H9 (cell line): ENCODE results near the gene CIB4. TPM values are rescaled to one million over a fixed set of nuclear protein-coding genes. Genes with fewer than 3 reads are reported as not detected.

Source experiments
- DNase-seq: peaks from one replicate; pipeline ENCODE4 v3.0.0-alpha.2; 2017
- H2AFZ ChIP-seq: one replicate; pipeline ENCODE4 v1.6.1; 2013; ENCODE audit warnings: mild to moderate bottlenecking, low read length, control low read depth, moderate library complexity
- H2AK5ac ChIP-seq: 2 replicates; pipeline ENCODE4 v1.6.1; 2013; ENCODE audit warnings: low read length, control low read depth, mixed read lengths; ENCODE audit not compliant: insufficient read length
- H2BK120ac ChIP-seq: one replicate; pipeline ENCODE4 v1.6.1; 2013; ENCODE audit warnings: low read depth, mild to moderate bottlenecking, low read length, control low read depth, inconsistent platforms; ENCODE audit not compliant: poor library complexity, severe bottlenecking
- H2BK12ac ChIP-seq: 2 replicates; pipeline ENCODE4 v1.6.1; 2013; ENCODE audit warnings: low read length, control low read depth, mixed read lengths, low read depth; ENCODE audit not compliant: insufficient read length
- H2BK15ac ChIP-seq: 2 replicates; pipeline ENCODE4 v1.6.1; 2013; ENCODE audit warnings: low read depth, low read length, control low read depth
- H2BK20ac ChIP-seq: one replicate; pipeline ENCODE4 v1.6.1; 2013; ENCODE audit warnings: low read depth, mild to moderate bottlenecking, low read length, control low read depth, inconsistent platforms; ENCODE audit not compliant: poor library complexity, severe bottlenecking
- H2BK5ac ChIP-seq: 2 replicates; pipeline ENCODE4 v1.6.1; 2013; ENCODE audit warnings: low read length, control low read depth, mixed read lengths; ENCODE audit not compliant: insufficient read length
- H3K14ac ChIP-seq: 2 replicates; pipeline ENCODE4 v1.6.1; 2013; ENCODE audit warnings: low read length, control low read depth; ENCODE audit not compliant: insufficient read depth
- H3K18ac ChIP-seq: 2 replicates; pipeline ENCODE4 v1.6.1; 2013; ENCODE audit warnings: low read depth, mild to moderate bottlenecking, mixed read lengths, low read length, control low read depth; ENCODE audit not compliant: insufficient read length
- H3K23ac ChIP-seq: 2 replicates; pipeline ENCODE4 v1.6.1; 2013; ENCODE audit warnings: low read length, control low read depth, mixed read lengths, low read depth; ENCODE audit not compliant: insufficient read length
- H3K23me2 ChIP-seq: 2 replicates; pipeline ENCODE4 v1.6.1; 2013; ENCODE audit warnings: low read depth, mild to moderate bottlenecking, mixed read lengths, low read length, control low read depth; ENCODE audit not compliant: insufficient read length, poor library complexity, severe bottlenecking
- H3K27ac ChIP-seq: 2 replicates; pipeline ENCODE4 v1.5.1; 2013; ENCODE audit warnings: low read length, control low read depth, mixed read lengths, low read depth; ENCODE audit not compliant: insufficient read length
- H3K27me3 ChIP-seq: 2 replicates; pipeline ENCODE4 v1.6.1; 2013; ENCODE audit warnings: low read length, control low read depth, inconsistent platforms; ENCODE audit not compliant: insufficient read depth
- H3K4ac ChIP-seq: 2 replicates; pipeline ENCODE4 v1.6.1; 2013; ENCODE audit warnings: low read depth, mild to moderate bottlenecking, control low read depth, inconsistent platforms, low read length, moderate library complexity
- H3K4me1 ChIP-seq: 2 replicates; pipeline ENCODE4 v1.6.1; 2013; ENCODE audit warnings: low read length, control low read depth, inconsistent platforms; ENCODE audit not compliant: insufficient read depth
- H3K4me2 ChIP-seq: 2 replicates; pipeline ENCODE4 v1.6.1; 2013; ENCODE audit warnings: low read length, control low read depth, mixed read lengths; ENCODE audit not compliant: insufficient read length, insufficient read depth
- H3K56ac ChIP-seq: 2 replicates; pipeline ENCODE4 v1.6.1; 2013; ENCODE audit warnings: low read depth, mild to moderate bottlenecking, mixed read lengths, low read length, control low read depth; ENCODE audit not compliant: insufficient read length
- H3K79me1 ChIP-seq: 2 replicates; pipeline ENCODE4 v1.6.1; 2013; ENCODE audit warnings: low read depth, mild to moderate bottlenecking, moderate library complexity, low read length, control low read depth, inconsistent platforms; ENCODE audit not compliant: insufficient read depth, poor library complexity, severe bottlenecking
- H3K79me2 ChIP-seq: 2 replicates; pipeline ENCODE4 v1.6.1; 2013; ENCODE audit warnings: low read length, control low read depth, inconsistent platforms; ENCODE audit not compliant: insufficient read depth
- H3K9ac ChIP-seq: 2 replicates; pipeline ENCODE4 v1.6.1; 2013; ENCODE audit warnings: low read length, control low read depth, mixed read lengths; ENCODE audit not compliant: insufficient read length; ENCODE audit errors: extremely low read depth
- H3K9me3 ChIP-seq: one replicate; pipeline ENCODE4 v1.6.1; 2013; ENCODE audit warnings: low read depth, low read length, inconsistent platforms; ENCODE audit not compliant: control insufficient read depth
- H3T11ph ChIP-seq: one replicate; pipeline ENCODE4 v1.6.1; 2013; ENCODE audit warnings: mild to moderate bottlenecking, low read length, control low read depth, inconsistent platforms
- H4K20me1 ChIP-seq: one replicate; pipeline ENCODE4 v1.6.1; 2013; ENCODE audit not compliant: control insufficient read depth, insufficient read length, insufficient read depth
- H4K5ac ChIP-seq: 2 replicates; pipeline ENCODE4 v1.6.1; 2013; ENCODE audit warnings: low read depth, mild to moderate bottlenecking, mixed read lengths, low read length, control low read depth; ENCODE audit not compliant: insufficient read length
- H4K8ac ChIP-seq: replicated peaks from 2 replicates; pipeline ENCODE4 v1.6.1; 2013; ENCODE audit warnings: low read length, control low read depth, mixed read lengths, low read depth; ENCODE audit not compliant: insufficient read length
- H4K91ac ChIP-seq: 2 replicates; pipeline ENCODE4 v1.6.1; 2013; ENCODE audit warnings: low read depth, mild to moderate bottlenecking, moderate library complexity, mixed read lengths, low read length, control low read depth; ENCODE audit not compliant: insufficient read length
- H3K27ac Mint-ChIP-seq, 3 experiments: 2 replicates in 2 of 3; 3 replicates in 1 of 3; pipeline ENCODE4 v1.8.0; 2020 to 2021; ENCODE audit warnings: mixed read lengths in 3 of 3, mild to moderate bottlenecking in 1 of 3, moderate library complexity in 1 of 3
- H3K27me3 Mint-ChIP-seq: 2 replicates; pipeline ENCODE4 v1.8.0; 2021; ENCODE audit warnings: low read depth, mild to moderate bottlenecking, moderate library complexity, mixed read lengths
- H3K36me3 Mint-ChIP-seq, 3 experiments: 2 replicates in 2 of 3; 3 replicates in 1 of 3; pipeline ENCODE4 v1.8.0; 2020 to 2021; ENCODE audit warnings: low read depth in 3 of 3, mixed read lengths in 3 of 3; ENCODE audit not compliant: insufficient read depth in 1 of 3
- H3K4me1 Mint-ChIP-seq, 2 experiments: 2 replicates each; pipeline ENCODE4 v1.8.0; 2020; ENCODE audit warnings: mixed read lengths in 2 of 2
- H3K4me3 Mint-ChIP-seq, 2 experiments: 2 replicates in 1 of 2; 3 replicates in 1 of 2; pipeline ENCODE4 v1.8.0; 2020 to 2021; ENCODE audit warnings: mild to moderate bottlenecking in 2 of 2, mixed read lengths in 2 of 2, moderate library complexity in 1 of 2
- H3K9me3 Mint-ChIP-seq, 2 experiments: 2 replicates in 1 of 2; 3 replicates in 1 of 2; pipeline ENCODE4 v1.8.0; 2020; ENCODE audit warnings: mild to moderate bottlenecking in 2 of 2, mixed read lengths in 2 of 2, moderate library complexity in 1 of 2
- WGBS: extraction: QIAGEN DNeasy Blood & Tissue Kit; methylation state at CpG from one replicate; pipeline ENCODE4 v1.1.7; 2013; ENCODE audit warnings: missing lambda C conversion rate, low lambda C conversion rate, mixed read lengths; ENCODE audit not compliant: insufficient read length; ENCODE audit errors: extremely low coverage; 5-methylcytosine and 5-hydroxymethylcytosine counted together
- total RNA-seq: library from RNA; stranded (reverse); gene quantifications from 2 replicates; pipeline ENCODE4 v1.2.1, GENCODE V29; 2021
- TF ChIP-seq, protein P1 (sequence below): fragments of 200-600 bp; sonication (generic); conservative IDR thresholded peaks from 3 replicates; pipeline ENCODE4 v1.8.0; 2021; ENCODE audit warnings: antibody characterized with exemption, mild to moderate bottlenecking

The CIB4 gene
- total RNA-seq, 1 experiment from 2014 or later = not detected

DNA sequence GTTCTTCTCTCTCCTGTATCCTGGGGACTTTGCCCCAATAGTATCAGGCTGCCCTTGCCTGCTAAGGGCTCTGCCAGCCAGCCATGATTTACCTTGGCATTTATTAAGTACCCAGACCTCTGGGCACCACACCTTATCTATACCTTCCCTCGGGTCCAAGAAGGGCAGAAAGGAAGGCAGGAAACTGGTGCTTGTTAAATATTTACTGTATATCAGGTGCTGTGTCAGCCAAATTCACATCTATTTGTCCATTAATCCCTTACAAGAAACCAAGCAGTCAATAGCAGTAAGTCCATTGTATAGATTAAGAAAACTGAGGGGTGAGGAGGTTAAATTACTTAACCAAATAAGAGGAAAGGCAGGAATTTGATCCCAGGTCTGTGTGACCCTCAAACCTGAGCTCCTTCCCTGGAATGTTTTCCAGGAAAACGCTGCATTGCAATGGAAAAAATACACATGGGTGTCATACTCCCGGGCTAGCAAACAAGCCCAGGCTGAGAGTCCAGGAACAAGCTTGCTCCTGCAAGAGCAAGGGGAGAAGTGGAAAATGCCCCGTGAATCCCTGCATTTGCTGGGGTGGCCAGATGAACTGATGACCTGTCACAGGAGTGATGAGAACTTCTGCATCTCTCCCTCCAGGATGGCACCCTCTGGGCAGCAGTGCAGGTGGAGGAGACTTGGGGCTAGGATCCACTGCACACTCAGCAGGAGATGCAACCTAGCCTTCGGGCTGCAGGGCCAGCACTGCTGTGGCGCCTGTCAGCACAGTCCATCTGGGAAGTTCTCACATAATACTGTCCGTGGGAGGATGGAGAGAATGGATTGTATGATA, 30.4 kb downstream of the CIB4 start:
- Histone ChIP-seq H3K27ac (no peak overlapping the region), H3K4me2 (no peak overlapping the region), H3K9me3 (no peaks in the 10 kb centered on the region), H3K9ac (no peak overlapping the region), H3T11ph (no peak overlapping the region), H4K20me1 (no peaks in the 10 kb centered on the region), H3K23me2 (no peaks in the 10 kb centered on the region), H4K8ac (no peak overlapping the region), H3K18ac (no peak overlapping the region), H3K56ac (no peak overlapping the region), H3K4me1 (no peaks in the 10 kb centered on the region), H2BK15ac (no peak overlapping the region), H3K79me2 (no peaks in the 10 kb centered on the region), H2BK120ac (no peak overlapping the region), H2BK12ac (no peak overlapping the region), H3K23ac (no peak overlapping the region), H2BK5ac (no peak overlapping the region), H2BK20ac (no peak overlapping the region), H3K79me1 (no peaks in the 10 kb centered on the region), H2AFZ (no peak overlapping the region), H3K14ac (no peak overlapping the region), H3K27me3 (no peaks in the 10 kb centered on the region), H4K5ac (no peak overlapping the region), H2AK5ac (no peak overlapping the region), H3K4ac (no peak overlapping the region), H4K91ac (no peak overlapping the region)
- Mint-ChIP-seq H3K9me3 (no peaks in the 10 kb centered on the region), H3K27me3 (peaks cover 31% of the 10 kb centered on the region), H3K27ac (no peak overlapping the region), H3K4me3 (no peak overlapping the region), H3K36me3 (no peaks in the 10 kb centered on the region), H3K4me1 (peaks cover 17 to 40% of the 10 kb centered on the region in 2 experiments)
- no peak for DNase-seq
- TF ChIP-seq, protein P1, sequence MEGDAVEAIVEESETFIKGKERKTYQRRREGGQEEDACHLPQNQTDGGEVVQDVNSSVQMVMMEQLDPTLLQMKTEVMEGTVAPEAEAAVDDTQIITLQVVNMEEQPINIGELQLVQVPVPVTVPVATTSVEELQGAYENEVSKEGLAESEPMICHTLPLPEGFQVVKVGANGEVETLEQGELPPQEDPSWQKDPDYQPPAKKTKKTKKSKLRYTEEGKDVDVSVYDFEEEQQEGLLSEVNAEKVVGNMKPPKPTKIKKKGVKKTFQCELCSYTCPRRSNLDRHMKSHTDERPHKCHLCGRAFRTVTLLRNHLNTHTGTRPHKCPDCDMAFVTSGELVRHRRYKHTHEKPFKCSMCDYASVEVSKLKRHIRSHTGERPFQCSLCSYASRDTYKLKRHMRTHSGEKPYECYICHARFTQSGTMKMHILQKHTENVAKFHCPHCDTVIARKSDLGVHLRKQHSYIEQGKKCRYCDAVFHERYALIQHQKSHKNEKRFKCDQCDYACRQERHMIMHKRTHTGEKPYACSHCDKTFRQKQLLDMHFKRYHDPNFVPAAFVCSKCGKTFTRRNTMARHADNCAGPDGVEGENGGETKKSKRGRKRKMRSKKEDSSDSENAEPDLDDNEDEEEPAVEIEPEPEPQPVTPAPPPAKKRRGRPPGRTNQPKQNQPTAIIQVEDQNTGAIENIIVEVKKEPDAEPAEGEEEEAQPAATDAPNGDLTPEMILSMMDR = no peak
- no CpG with 5 or more reads among the region's 7 CpGs for WGBS
